Erythroblast (primary cell): ENCODE results near the gene IFIH1.

Experiments used
- GATA1 ChIP-seq: IDR thresholded peaks from 2 replicates; pipeline ENCODE4 v1.6.1; 2011; ENCODE audit warnings: low read depth, mild to moderate bottlenecking, control low read depth, low read length, moderate library complexity
- POLR2A ChIP-seq: IDR thresholded peaks from 2 replicates; pipeline ENCODE4 v1.6.1; 2011; ENCODE audit warnings: mild to moderate bottlenecking, low read length

DNA sequence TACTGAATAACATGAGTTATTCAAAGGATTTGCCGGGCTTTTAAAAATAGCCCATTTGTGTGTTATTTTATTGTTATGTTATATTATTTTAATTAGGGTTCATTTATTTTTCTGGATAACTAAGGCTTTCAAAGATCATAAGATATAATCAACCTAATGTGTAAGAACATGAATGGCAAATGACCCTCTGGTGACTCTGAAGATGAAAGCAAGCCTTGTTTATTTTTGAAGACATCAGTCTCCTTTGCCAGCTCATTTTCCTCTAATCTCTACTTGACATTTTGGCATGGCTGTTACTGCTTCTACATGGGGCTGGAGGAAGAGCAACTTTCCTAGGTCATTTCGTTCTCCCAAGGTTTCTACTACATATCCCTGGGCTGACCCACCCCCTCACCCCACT is 85.8 kb downstream of the IFIH1 start:
- TF ChIP-seq POLR2A (no peak), GATA1 (no peak)
